Measurements from ENCODE around the gene VAT1L. TPM values are rescaled to one million over a fixed set of nuclear protein-coding genes. Genes with fewer than 3 reads are reported as not detected.
"Not testable (repeated sequence)": the region's sequence is repeated elsewhere in the genome, so short reads cannot be mapped to it uniquely, and the experiment has no call there.

Gene VAT1L
- total RNA-seq, 1 donor from 2014 or later, result 0.23 TPM

GRCh38 chr16:77986011-77986740 lies 197.8 kb downstream of the VAT1L start:
- DNase-seq (ENCODE audit: low spot score) (no peak), ATAC-seq (no peak)

- no peak for ATAC-seq
- DNase-seq (ENCODE audit: low spot score), result no peak
Observed at GRCh38 chr16:77987810-77988209, 199.4 kb downstream of the VAT1L start.

- no peak for ATAC-seq
- DNase-seq (ENCODE audit: low spot score), result no peak
Observed at GRCh38 chr16:77989846-77990245, 201.5 kb downstream of the VAT1L start.

GRCh38 chr16:77991701-77992100 lies 203.3 kb downstream of the VAT1L start:
- DNase-seq (ENCODE audit: low spot score) (no peak), ATAC-seq (no peak)

GRCh38 chr16:77992381-77992780 lies 204.0 kb downstream of the VAT1L start:
- not testable (repeated sequence) for DNase-seq (ENCODE audit: low spot score); ATAC-seq

GRCh38 chr16:77993111-77993985 lies 205.0 kb downstream of the VAT1L start:
- DNase-seq (ENCODE audit: low spot score), result no peak
- no peak for ATAC-seq

GRCh38 chr16:77995843-77996455 lies 207.6 kb downstream of the VAT1L start:
- no peak for ATAC-seq
- no peak for DNase-seq (ENCODE audit: low spot score)

- DNase-seq (ENCODE audit: low spot score), result no peak
- no peak for ATAC-seq
Observed at GRCh38 chr16:77998350-77999023, 210.1 kb downstream of the VAT1L start.

GRCh38 chr16:78001451-78002025 lies 213.2 kb downstream of the VAT1L start:
- no peak for DNase-seq (ENCODE audit: low spot score)
- ATAC-seq, result no peak

- ATAC-seq, result peak; percentile 99
- peak; percentile 79 for DNase-seq (ENCODE audit: low spot score)
Observed at GRCh38 chr16:78002915-78003538, 214.7 kb downstream of the VAT1L start.

- ATAC-seq (no peak), DNase-seq (ENCODE audit: low spot score) (no peak)
Observed at GRCh38 chr16:78004517-78004916, 216.2 kb downstream of the VAT1L start.

- ATAC-seq (no peak), DNase-seq (ENCODE audit: low spot score) (no peak)
Observed at GRCh38 chr16:78005881-78006280, 217.5 kb downstream of the VAT1L start.

- no peak for DNase-seq (ENCODE audit: low spot score)
- no peak for ATAC-seq
Observed at GRCh38 chr16:78007121-78007520, 218.8 kb downstream of the VAT1L start.

GRCh38 chr16:78022347-78023060 lies 234.1 kb downstream of the VAT1L start, which contains the start of gene CLEC3A:
Gene CLEC3A, plus strand, starts transcription at chr16:78022548. Its CDS starts 79 bp downstream, at chr16:78022627.
- ATAC-seq (no peak), DNase-seq (ENCODE audit: low spot score) (no peak)

- ATAC-seq (no peak), DNase-seq (ENCODE audit: low spot score) (no peak)
Observed at GRCh38 chr16:78024159-78024558, 235.8 kb downstream of the VAT1L start.

- no peak for DNase-seq (ENCODE audit: low spot score)
- ATAC-seq, result no peak
Observed at GRCh38 chr16:78025631-78026030, 237.3 kb downstream of the VAT1L start.

- no peak for ATAC-seq
- DNase-seq (ENCODE audit: low spot score), result no peak
Observed at GRCh38 chr16:78028018-78028417, 239.7 kb downstream of the VAT1L start.

Measured in left lobe of liver (tissue), 2 donors.